Measurements from ENCODE around the gene HOXA13.

HOXA13 gene

GRCh38 chr7:27199849-27200760 is at the start of gene HOXA13:
TSS of gene HOXA13 (minus strand) at chr7:27200091. CDS start at chr7:27200077, 14 bp downstream.
- Mint-ChIP-seq H3K27me3 (peaks cover 91% of the 10 kb centered on the region), H3K4me1 (ENCODE audit: low read depth) (peaks cover 47% of the 10 kb centered on the region), H3K9me3 (no peaks in the 10 kb centered on the region), H3K36me3 (ENCODE audit: low read depth) (no peaks in the 10 kb centered on the region), H3K27ac (peak within 1 kb of the TSS; percentile 67), H3K4me3 (peak within 1 kb of the TSS; percentile 80)

DNA sequence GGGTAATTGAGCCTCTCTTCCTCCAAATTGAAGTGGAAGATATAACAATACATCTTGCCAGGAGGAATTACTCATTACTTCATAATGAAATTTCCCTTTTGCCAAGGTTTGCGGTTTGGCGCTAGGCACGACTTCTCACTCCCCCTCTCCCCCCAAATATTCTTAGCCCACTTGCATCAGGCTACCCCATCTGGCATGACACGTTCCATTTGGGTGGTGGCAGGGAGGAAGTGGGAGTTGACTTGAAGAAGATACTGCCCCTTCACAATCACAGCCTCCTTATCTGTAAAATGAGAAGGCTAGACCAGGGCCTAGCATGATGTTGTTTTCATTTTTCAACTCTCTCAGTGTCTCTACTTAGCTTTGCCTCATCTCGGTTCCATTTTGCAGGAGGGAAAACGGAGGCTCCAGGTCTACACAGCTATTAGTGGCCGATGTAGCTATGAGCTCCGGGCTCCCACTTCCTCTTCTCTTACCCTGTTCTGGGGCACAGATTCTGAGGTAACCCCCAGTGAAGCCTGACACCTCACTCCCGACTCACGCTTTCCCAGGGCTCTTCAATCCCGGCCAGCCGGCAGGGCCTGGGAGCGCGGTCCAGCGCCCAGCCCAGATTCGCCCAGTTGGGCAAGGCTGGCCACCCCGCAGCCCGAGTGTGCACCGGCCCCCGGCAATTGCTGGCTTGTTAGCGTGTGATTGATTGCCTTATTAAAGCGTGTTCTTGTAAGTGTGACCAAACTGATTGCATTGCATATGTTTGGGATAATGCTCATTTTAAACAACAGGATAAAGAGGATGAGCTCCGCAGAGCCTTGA is 49.2 kb upstream of the HOXA13 start:
- H3K27me3 Mint-ChIP-seq: peaks cover 92% of the 10 kb centered on the region
- H3K9me3 Mint-ChIP-seq: no peaks in the 10 kb centered on the region
- peaks cover 20% of the 10 kb centered on the region for H3K4me1 Mint-ChIP-seq (ENCODE audit: low read depth)
- no peak overlapping the region for H3K27ac Mint-ChIP-seq
- H3K36me3 Mint-ChIP-seq (ENCODE audit: low read depth): no peaks in the 10 kb centered on the region
- no peak overlapping the region for H3K4me3 Mint-ChIP-seq

DNA sequence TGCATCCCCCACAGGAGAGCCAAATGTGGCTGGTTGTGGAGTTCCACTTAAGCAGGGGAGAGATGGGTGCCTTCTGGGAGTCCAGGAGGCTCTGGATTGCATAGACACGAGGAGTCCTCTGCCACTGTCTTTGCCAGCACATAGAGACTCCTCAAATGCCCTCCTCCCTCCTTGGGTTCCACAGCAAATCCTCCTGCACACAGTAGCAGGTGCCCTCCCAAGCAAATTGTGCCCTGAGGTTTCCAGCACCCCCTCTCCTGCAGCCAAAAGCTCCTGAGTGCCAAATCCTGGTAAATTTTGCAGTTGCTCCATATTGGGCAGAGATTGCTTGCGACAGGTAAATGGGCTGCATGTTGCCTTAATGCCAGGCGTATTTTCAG is 48.5 kb upstream of the HOXA13 start:
- Mint-ChIP-seq H3K27me3 (peaks cover 92% of the 10 kb centered on the region), H3K4me1 (ENCODE audit: low read depth) (peaks cover 23% of the 10 kb centered on the region), H3K9me3 (no peaks in the 10 kb centered on the region), H3K36me3 (ENCODE audit: low read depth) (no peaks in the 10 kb centered on the region), H3K4me3 (no peak overlapping the region), H3K27ac (no peak overlapping the region)

DNA sequence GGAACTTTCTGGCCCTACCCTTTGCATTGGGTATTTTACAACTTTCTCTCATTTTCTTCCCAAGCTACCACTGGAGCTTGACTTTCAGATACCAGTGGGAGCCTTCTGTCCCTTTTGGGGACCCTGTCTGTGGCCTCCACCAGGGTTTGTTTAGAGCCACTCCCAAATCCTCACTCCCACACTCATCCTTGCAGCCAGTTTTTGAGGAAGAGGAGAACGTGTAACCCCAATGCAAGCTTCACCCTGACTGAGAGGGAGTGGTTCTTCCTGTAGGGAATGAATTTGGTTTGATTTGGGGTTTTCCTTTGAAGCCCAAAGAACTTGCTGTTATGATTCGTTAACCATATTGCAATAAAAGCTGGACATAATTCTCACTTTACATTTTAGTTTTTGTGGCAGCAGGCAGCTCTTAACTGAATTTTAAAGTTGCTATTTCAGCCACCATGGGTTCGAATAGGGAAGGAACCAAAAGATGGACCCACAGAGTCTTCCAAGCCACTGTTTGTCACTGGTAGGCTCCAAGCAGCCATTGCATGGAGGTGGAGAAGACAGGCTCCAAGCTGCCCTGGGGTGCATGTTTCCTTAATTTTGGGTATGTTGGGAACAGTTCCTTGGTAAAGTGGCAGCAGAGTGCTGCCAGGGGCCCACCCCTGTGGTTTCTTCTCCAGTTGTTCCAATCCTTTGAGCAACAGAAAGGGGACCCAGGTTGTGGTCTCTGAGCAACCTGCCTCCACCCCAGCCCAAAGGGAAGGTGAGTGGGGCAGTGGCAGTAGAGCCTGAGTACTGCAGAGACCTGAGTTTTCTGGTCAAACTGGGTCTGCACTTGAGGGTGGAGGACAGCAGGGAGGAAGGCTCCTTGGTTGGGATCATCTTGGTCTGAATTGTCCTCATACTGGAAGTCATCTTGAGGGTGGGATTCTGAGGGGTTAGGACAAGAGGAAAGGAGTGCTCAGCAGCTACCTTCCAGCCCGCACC is 47.8 kb upstream of the HOXA13 start:
- no peak overlapping the region for H3K27ac Mint-ChIP-seq
- H3K4me3 Mint-ChIP-seq: no peak overlapping the region
- peaks cover 24% of the 10 kb centered on the region for H3K4me1 Mint-ChIP-seq (ENCODE audit: low read depth)

GRCh38 chr7:27247000-27247399 is 47.1 kb upstream of the HOXA13 start:
- Mint-ChIP-seq H3K27me3 (peaks cover 90% of the 10 kb centered on the region), H3K36me3 (ENCODE audit: low read depth) (no peaks in the 10 kb centered on the region), H3K4me3 (no peak overlapping the region), H3K9me3 (no peaks in the 10 kb centered on the region), H3K27ac (no peak overlapping the region), H3K4me1 (ENCODE audit: low read depth) (peaks cover 25% of the 10 kb centered on the region)

More for the DNA sequence above, 47.8 kb upstream of the HOXA13 start:
- H3K36me3 Mint-ChIP-seq (ENCODE audit: low read depth): no peaks in the 10 kb centered on the region
- no peaks in the 10 kb centered on the region for H3K9me3 Mint-ChIP-seq
- H3K27me3 Mint-ChIP-seq: peaks cover 90% of the 10 kb centered on the region

DNA sequence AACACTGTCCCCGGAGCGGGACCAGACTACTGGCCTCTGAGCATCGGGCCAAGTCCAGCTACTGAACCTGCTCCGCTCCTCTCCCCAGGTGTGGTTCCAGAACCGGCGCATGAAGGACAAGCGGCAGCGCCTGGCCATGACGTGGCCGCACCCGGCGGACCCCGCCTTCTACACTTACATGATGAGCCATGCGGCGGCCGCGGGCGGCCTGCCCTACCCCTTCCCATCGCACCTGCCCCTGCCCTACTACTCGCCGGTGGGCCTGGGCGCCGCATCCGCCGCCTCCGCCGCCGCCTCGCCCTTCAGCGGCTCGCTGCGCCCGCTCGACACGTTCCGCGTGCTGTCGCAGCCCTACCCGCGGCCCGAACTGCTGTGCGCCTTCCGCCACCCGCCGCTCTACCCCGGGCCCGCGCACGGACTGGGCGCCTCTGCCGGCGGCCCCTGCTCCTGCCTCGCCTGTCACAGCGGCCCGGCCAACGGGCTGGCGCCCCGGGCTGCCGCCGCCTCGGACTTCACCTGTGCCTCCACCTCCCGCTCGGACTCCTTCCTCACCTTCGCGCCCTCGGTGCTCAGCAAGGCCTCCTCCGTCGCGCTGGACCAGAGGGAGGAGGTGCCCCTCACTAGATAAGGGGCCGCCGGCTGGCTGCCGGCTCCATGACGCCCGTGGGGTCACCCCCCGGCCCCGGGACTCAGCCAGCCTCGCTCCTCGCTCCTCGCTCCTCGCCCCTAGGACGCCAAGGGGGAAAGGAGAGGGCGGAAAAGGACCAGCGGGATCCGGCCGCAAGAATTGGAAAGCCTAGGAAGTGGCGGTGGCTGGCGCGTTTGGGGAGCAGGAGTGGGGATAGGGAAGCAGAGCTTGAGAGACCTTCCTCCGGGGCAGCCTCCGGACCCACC is 46.2 kb upstream of the HOXA13 start:
- Mint-ChIP-seq H3K36me3 (ENCODE audit: low read depth) (no peaks in the 10 kb centered on the region), H3K4me3 (no peak overlapping the region), H3K27ac (no peak overlapping the region)

DNA sequence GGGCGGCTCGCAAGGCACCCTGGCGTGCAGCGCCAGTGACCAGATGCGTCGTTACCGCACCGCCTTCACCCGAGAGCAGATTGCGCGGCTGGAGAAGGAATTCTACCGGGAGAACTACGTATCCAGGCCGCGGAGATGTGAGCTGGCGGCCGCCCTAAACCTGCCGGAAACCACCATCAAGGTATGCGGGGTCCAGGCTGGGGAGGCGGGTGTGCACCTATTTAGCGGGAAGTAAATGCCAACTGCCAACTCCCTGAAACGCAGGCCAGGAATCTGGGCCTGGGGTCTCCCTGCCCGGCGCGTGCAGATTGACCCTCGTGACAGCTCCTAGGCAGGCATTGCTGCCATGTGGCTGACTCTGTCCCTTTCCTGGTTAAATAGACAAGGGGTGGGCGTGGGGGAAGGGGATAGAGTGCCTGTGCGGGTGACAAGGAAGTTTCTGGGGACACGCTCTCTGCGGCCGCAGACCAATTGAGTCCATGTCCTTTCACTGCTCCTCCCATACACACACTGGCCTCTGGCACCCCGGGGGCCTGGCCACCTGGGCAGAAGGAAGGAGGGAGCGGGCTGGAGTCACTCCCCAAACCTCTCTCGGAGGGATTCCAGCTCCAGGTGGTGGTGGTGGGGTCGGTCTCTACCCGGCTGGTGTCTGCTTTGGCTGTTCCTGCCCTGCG is 45.4 kb upstream of the HOXA13 start:
- Mint-ChIP-seq H3K27ac (no peak overlapping the region), H3K36me3 (ENCODE audit: low read depth) (no peaks in the 10 kb centered on the region), H3K27me3 (peaks cover 94% of the 10 kb centered on the region), H3K4me3 (no peak overlapping the region), H3K4me1 (ENCODE audit: low read depth) (peaks cover 21% of the 10 kb centered on the region), H3K9me3 (no peaks in the 10 kb centered on the region)

More for the DNA sequence above, 46.2 kb upstream of the HOXA13 start:
- Mint-ChIP-seq H3K27me3 (peaks cover 94% of the 10 kb centered on the region), H3K9me3 (no peaks in the 10 kb centered on the region), H3K4me1 (ENCODE audit: low read depth) (peaks cover 21% of the 10 kb centered on the region)

- no peaks in the 10 kb centered on the region for H3K36me3 Mint-ChIP-seq (ENCODE audit: low read depth)
- no peak overlapping the region for H3K4me3 Mint-ChIP-seq
- H3K27me3 Mint-ChIP-seq: peaks cover 94% of the 10 kb centered on the region
- H3K4me1 Mint-ChIP-seq (ENCODE audit: low read depth): peaks cover 27% of the 10 kb centered on the region
- no peak overlapping the region for H3K27ac Mint-ChIP-seq
- no peaks in the 10 kb centered on the region for H3K9me3 Mint-ChIP-seq
These were observed 44.7 kb upstream of the HOXA13 start for GRCh38 chr7:27244488-27245123.

- H3K4me1 Mint-ChIP-seq (ENCODE audit: low read depth): peaks cover 27% of the 10 kb centered on the region
- no peak overlapping the region for H3K4me3 Mint-ChIP-seq
- H3K9me3 Mint-ChIP-seq: no peaks in the 10 kb centered on the region
- peak overlapping the region; percentile 72 for H3K27ac Mint-ChIP-seq
- H3K36me3 Mint-ChIP-seq (ENCODE audit: low read depth): no peaks in the 10 kb centered on the region
- peaks cover 91% of the 10 kb centered on the region for H3K27me3 Mint-ChIP-seq
These were observed 43.7 kb upstream of the HOXA13 start for GRCh38 chr7:27243340-27244163.

DNA sequence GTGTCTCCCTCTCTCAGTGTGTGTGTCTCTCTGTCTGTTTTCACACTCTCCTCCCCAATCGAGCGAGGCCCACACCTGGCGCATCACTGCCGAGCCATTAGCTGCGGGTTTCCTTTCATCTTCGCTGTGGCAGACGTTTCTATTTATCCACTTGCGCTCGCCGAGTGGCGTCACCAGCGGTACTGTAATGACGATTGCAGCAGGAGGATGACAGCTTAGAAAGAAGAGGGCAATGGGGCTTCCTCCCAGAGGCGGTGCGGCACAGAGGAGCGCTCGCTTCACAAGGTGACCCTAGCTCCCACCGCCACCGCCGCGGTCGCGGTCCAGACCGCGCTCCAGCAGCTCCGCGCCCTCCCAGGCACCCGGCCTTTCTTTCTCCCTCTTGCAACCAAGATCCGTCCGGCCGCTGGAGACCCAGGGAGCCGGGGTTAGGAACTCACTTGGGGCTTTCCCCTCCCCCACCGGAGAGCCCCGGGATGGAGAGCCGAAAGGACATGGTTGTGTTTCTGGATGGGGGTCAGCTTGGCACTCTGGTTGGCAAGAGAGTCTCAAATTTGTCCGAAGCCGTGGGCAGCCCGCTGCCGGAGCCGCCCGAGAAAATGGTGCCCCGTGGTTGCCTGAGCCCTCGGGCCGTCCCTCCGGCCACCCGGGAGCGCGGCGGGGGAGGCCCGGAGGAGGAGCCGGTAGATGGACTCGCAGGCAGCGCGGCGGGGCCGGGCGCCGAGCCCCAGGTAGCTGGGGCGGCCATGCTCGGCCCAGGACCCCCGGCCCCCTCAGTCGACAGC is 42.9 kb upstream of the HOXA13 start, which contains the start of gene EVX1:
TSS of gene EVX1 (plus strand) at position 248 of the 785 bp plus-strand sequence. CDS start at position 477, 229 bp downstream.
- Mint-ChIP-seq H3K36me3 (ENCODE audit: low read depth) (no peaks in the 10 kb centered on the region), H3K27me3 (peaks cover 91% of the 10 kb centered on the region), H3K4me1 (ENCODE audit: low read depth) (peaks cover 27% of the 10 kb centered on the region), H3K9me3 (no peaks in the 10 kb centered on the region), H3K4me3 (peak within 1 kb of the TSS; percentile 62), H3K27ac (peak within 1 kb of the TSS; percentile 72)

- Mint-ChIP-seq H3K9me3 (no peaks in the 10 kb centered on the region), H3K4me1 (ENCODE audit: low read depth) (peaks cover 27% of the 10 kb centered on the region), H3K4me3 (peak overlapping the region; percentile 62), H3K27me3 (peaks cover 91% of the 10 kb centered on the region), H3K36me3 (ENCODE audit: low read depth) (no peaks in the 10 kb centered on the region), H3K27ac (no peak overlapping the region)
These were observed 42.3 kb upstream of the HOXA13 start for GRCh38 chr7:27242154-27242553.

Data from stimulated activated naive CD8-positive, alpha-beta T cell treated with anti-CD3 and anti-CD28 coated beads, Interleukin-15, Interleukin-2, amounts not matched to agents 100 ng/mL and 50 ng/mL, for 24 hours (primary cell).